Measurements from ENCODE around the gene ARID1B.

- TF ChIP-seq POLR2A (IDR thresholded peaks at IDR 0.05), result no peak
- TF ChIP-seq, protein P1, sequence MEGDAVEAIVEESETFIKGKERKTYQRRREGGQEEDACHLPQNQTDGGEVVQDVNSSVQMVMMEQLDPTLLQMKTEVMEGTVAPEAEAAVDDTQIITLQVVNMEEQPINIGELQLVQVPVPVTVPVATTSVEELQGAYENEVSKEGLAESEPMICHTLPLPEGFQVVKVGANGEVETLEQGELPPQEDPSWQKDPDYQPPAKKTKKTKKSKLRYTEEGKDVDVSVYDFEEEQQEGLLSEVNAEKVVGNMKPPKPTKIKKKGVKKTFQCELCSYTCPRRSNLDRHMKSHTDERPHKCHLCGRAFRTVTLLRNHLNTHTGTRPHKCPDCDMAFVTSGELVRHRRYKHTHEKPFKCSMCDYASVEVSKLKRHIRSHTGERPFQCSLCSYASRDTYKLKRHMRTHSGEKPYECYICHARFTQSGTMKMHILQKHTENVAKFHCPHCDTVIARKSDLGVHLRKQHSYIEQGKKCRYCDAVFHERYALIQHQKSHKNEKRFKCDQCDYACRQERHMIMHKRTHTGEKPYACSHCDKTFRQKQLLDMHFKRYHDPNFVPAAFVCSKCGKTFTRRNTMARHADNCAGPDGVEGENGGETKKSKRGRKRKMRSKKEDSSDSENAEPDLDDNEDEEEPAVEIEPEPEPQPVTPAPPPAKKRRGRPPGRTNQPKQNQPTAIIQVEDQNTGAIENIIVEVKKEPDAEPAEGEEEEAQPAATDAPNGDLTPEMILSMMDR (IDR thresholded peaks at IDR 0.05), result no peak
Observed at GRCh38 chr6:156852147-156852857, 75.1 kb downstream of the ARID1B start.

Data from prostate gland (tissue), 2 donors.